Stimulated activated CD4-positive, alpha-beta T cell treated with anti-CD3 and anti-CD28 coated beads, TNF-alpha, amount 100 ng/mL, for 24 hours (primary cell): ENCODE data around the gene ACAP1.
A peak's percentile ranks its signal among the peaks of the same experiment; 100 is the strongest.
"Not testable (repeated sequence)": the region's sequence is repeated elsewhere in the genome, so short reads cannot be mapped to it uniquely, and the experiment has no call there.

Experiments
- DNase-seq, 3 experiments: peaks; one replicate each; pipeline ENCODE4 v3.0.0-alpha.2; 2020; ENCODE audit warnings: low read depth in 3 of 3

Gene ACAP1

DNA sequence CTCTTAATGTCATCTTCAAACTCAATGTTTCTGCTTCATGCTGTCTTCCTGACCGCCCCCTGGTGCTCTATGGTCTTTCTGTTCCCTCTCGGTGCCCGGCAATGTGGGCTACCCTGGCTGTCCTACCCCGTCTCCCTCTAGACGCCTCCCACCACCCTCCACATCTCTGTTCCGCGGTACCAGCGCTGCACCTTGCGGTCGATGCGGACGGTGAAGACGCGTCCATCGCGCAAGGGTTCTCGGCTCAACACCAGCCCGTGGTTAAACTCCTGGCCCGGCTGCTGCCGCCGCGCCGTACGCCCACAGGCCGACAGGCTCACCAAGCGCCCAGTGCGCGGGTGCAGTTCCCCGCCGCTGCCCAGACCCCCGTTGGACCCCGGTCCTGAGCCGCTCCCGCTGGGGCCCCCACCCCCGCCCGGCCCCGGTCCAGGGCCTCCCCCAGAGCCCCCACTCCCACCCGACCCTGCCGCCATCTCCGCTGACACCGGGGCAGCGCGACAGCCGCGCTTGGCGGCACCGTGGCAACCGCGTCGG is 7.4 kb upstream of the ACAP1 start, which contains the start of gene NEURL4:
NEURL4 (minus strand) TSS at position 496 of the 534 bp plus-strand sequence; CDS start at position 473, 23 bp downstream.
- DNase-seq: no peak

DNA sequence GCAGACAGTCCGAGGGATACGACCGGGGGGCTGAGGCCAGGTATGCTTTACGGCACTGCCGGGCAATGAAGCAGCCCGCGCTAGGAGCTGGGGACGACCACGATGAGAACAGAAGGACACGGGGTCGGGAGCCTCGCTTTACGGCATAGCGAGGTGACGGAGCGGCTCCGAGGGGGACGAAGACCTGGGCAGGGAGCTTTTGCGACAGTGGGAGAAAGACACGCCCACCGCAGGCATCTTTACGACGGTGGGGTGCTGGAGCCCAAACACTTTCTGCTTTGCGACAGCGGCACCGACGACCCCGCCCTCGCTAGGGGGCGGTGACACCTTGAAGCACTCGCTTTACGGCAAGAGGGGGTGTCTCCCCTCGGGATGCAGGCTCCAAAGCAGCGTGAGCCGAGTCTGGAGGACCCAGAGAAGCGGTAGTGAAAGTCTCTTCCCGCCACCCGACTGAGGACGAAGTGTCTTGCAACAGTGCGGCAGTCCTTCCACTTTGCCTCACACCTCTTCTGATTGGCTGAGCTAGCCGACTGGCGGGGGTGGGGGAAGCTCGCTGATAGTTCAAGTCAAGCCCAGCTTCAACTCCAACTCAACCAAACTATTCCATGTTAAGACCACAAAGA is 6.8 kb upstream of the ACAP1 start:
- peak; percentile 91 to 97 (median 93) for DNase-seq

DNA sequence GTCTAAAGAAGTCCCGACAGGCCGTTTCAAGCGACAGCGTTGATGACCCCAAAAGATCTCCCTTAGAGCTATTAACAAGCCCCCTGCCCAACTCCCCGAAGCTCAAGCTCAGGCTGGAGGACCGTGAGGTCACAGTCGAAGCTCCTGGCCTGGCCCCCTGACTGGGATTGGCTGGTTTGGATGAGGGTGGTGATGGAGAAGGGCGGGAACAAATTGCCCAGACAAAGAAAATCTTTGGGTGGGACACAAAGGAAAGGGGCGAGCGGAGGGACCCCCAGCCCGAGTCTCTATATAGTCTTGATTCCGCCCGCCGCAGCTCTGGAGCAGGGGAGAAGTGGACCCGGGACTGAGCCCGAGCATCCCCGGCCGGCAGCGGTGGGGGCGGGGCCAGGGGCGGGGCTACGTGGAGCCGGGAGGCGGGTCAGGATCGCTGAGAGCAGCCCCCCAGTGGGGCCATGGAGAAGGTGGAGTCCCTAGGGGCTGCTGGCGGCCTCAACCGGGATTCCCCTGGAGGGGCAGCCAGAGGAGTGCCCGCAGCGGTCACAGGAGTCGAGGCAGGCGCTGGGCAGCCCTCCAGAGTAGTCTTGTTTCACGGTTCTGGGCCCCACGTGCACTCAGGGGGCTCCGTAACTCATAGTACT is 6.2 kb upstream of the ACAP1 start:
- DNase-seq: peak; percentile 64 to 82 (median 65)

DNA sequence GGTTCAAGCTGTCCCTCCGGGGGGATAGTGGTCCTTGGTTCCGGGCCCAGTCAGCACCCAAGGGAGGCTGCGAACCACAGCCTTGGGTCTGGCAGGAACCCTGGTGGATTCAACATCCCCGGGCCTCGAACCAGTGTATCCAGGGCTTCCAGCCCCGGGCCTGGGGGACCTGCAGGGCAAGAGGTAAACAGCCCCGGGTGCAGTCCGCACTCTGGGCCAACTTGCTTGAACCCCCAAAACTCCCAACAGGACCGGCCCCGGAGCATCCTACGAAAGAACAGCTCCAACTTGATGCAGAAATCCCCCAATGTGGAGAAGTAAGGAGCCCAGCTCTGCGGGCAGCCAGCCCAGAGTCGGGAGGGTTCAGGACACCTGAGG is 5.7 kb upstream of the ACAP1 start:
- DNase-seq: no peak

DNA sequence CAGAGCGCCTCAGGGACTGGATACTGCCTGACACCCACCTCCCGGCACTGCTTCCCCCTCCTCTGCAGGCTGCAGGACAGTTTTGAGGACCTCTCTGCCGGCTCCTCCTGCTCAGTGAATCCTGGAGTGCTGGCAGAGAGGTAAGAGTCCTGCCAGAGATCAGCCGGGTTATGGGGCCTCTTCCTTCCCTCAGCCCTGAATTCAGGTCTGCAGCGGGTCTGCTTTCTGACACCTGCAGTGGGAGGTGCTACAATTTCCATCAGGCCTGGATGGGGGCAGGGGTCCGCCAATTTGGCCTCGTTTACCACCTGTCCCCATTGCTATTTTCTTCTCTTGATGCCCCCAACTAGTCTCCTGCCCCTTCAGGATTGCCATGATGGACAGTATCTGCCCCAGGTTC is 4.2 kb upstream of the ACAP1 start:
- DNase-seq: no peak

DNA sequence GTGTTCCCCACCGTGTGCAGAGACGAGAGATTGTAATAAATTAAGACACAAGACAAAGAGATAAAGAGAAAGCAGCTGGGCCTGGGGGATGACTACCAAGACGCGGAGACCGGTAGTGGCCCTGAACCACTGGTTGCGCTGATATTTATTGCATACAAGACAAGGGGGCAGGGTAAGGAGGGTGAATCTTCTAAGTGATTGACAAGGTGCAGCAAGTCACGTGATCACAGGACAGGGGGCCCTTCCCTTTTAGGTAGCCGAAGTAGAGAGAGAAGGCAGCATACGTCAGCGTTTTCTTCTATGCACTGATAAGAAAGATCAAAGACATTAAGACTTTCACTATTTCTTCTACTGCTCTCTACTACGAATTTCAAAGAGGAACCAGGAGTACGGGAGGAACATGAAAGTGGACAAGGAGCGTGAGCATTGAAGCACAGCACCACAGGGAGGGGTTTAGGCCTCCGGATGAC is 3.7 kb upstream of the ACAP1 start:
- DNase-seq: peak in 1 of 3 experiments; percentile 28

DNA sequence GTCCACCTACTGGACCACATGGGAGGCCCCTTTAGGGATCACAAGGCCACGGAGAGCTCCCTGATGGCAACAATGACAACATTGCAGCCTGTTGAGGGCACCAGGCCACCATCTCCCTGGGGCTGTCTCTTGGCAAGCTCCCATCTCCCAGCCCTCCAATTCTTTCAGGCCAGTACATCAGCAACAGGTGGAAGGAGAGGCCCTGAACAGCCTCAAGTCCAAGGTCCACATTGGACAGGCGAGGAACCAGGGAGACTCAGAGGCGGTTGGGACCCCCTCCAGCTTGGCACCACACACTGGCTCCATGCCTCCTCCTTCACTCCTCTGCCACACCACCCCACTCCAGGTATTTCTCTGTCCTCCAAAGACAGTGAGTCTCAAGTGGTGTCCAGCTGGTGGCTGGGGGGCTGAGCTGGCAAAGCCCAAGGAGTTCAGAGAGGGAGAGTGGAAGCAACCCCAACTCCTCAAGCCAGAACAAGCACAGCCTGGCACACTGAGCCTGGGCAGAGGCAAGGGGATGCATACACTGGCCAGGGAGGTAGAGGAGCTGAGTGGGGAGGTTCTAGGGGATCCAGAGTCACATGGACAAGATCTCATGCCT is 1.3 kb upstream of the ACAP1 start:
- no peak for DNase-seq

DNA sequence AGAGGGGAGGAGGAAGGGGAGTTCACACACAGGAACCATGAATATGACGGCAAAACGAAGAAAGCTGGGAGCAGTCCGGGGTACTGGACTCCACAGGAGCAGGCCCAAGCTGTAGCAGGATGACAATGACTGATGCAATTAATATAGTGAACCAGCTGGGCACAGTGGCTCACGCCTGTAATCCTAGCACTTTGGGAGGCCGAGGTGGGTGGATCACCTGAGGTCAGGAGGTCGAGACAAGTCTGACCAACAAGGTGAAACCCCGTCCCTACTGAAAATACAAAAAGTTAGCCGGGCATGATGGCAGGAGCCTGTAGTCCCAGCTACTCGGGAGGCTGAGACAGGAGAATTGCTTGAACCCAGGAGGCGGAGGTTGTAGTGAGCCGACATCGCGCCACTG is 564 bp upstream of the ACAP1 start:
- DNase-seq: not testable (repeated sequence)

DNA sequence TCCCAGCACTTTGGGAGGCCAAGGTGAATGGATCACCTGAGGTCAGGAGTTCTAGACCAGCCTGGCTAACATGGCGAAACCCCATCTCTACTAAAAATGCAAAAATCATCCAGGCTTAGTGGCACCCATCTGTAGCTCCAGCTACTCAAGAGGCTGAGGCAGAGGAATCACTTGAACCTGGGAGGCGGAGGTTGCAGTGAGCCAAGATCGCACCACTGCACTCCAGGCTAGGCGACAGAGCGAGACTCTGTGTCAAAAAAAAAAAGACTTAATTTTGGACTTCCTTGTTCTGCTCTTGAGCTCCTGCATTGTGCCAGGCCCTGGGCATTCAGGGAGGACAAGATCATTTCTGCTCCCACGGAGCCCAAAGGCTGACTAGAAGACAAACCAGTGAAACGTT is 1.3 kb downstream of the ACAP1 start:
- not testable (repeated sequence) for DNase-seq

DNA sequence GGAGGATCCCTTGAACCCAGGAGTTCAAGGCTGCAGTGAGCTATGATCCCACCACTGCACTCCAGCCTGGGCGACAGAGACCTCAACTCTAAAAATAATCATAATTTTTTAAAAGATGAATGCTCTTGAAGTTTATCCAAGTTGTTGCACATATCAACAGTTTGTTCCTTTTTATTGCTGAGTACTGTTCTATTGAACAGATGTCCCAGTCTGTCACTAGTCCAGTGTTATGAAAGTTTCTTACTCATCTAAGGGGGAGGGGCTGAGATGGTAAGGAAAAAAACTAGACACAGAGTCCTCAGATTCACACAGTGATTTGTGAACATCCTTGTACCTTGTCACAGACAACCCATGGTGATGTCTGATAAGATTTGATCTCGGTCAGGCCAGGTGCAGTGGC is 3.9 kb downstream of the ACAP1 start:
- DNase-seq: no peak

DNA sequence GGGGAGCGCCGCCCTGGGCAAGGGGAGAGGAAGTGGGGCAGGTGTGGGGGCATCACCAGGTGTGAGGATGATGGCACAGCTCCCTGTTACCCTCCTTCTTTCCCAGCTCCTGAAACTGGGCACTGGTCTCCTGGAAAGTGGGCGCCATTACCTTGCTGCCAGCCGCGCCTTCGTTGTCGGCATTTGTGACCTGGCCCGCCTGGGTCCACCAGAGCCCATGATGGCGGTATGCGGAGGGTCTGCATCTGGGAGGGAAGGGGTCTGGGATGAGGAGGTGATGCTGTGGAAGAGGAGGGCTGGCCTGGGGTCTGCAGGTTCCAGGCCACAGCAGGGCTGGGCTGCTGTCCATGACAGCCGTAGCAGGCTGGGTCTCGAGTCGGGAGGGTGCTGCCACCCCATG is 5.5 kb downstream of the ACAP1 start:
- no peak for DNase-seq

DNA sequence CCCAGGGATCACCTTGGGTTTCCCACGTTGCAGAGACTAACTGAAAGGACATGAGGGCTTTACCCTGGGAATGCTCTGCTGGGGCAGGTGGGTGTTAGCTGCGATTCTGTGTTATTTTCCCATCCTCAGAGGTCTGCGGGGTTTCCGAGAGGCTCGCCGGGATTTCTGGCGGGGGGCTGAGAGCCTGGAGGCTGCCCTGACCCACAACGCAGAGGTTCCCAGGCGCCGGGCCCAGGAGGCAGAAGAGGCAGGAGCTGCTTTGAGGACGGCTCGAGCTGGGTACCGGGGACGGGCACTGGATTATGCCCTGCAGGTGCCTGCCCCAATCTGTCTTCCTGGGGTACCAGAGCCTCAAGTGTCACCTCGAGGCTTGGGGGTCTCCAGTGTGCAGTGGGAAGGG is 6.9 kb downstream of the ACAP1 start:
- DNase-seq: no peak

DNA sequence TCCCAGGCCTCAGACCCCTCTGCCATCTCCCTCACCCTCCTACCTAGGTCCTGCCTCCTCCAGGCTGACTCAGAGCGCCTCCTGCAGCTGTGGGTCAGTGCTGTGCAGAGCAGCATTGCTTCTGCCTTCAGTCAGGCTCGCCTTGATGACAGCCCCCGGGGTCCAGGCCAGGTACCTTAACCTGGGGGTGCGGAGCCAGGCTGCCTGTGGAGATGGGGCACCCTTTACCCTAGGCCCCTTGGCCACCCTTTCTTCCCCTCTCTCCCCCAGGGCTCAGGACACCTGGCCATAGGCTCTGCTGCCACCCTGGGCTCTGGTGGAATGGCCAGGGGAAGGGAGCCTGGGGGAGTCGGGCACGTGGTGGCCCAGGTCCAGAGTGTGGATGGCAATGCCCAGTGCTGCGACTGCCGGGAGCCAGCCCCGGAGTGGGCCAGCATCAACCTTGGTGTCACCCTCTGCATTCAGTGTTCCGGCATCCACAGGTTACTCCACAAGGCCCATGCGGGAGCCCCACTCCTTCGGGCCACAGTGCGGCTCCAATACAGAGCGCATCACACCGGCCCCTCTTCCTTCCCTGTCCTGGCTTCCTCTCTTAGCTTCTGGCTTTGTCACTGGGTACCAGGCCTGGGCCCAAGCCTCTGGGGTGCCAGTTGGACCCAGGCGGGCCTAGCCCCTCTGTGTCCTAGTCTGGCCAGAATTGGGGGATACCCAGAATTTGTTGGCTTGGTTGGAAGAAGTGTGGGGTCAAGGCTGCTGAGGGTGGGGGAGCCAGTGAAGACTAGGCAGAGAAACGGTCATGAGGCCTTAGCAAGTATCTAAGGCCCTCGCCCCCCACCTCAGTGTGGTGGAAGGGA is 10.7 kb downstream of the ACAP1 start:
- no peak for DNase-seq

DNA sequence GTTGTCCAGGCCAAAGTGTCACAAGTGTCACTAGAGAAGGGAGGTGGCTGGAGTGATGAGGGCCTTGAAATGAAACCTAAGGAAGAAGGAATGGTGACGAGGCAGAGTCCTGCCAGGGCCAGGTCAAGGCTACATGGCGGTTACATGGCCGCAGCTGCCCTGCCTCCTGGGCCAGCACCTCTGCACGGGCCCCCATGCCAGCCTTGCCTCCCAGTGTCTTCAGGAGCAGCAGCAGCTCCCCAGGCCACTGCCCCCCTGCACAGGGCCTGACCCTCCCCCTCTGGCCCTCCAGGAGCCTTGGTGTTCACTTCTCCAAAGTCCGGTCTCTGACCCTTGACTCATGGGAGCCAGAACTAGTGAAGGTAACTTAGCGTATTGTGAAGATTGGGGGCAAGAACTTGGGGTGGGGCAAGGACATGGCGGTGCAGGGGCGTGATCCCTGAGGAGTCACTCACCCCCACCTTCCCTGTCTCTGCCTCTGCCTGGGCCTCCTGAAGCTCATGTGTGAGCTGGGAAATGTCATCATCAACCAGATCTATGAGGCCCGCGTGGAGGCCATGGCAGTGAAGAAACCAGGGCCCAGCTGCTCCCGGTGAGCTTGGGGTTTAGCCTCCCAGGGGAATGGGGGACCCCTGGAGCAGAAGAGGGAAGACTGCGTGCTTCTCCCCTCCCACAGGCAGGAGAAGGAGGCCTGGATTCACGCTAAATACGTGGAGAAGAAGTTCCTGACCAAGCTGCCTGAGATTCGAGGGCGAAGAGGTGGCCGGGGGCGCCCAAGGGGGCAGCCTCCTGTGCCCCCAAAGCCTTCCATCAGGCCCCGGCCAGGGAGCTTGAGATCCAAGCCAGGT is 11.5 kb downstream of the ACAP1 start:
- DNase-seq: no peak

DNA sequence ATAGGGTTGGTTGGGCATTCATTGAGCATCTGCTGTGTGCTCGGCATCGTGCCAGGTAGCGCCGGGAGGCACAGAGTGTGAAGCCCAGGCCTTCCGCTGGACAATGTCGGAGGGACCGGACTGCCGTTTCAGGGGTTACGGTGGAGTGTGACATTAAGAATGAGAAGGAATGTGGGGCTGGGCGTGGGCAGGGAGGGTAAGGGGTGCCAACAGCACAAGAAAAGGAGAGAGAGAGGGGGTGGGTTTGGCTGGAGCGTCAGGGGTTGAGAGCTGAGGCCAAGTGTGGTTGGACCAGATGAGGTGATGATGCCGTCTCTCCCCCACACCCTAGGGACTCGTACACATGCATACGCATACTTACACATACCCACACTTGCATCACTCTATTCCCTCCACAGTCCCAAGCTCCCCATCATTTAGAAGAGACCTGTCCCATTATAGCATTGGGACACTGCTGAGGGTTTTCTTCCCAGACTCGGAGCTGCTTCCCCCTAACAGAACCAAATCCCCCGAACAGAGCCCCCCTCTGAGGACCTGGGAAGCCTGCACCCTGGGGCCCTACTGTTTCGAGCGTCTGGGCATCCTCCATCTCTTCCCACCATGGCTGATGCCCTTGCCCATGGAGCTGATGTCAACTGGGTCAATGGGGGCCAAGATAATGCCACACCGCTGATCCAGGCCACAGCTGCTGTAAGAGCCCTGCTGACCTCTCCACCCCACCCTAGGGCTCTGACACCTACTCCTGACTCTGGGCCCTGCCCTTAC is 12.3 kb downstream of the ACAP1 start:
- no peak for DNase-seq

DNA sequence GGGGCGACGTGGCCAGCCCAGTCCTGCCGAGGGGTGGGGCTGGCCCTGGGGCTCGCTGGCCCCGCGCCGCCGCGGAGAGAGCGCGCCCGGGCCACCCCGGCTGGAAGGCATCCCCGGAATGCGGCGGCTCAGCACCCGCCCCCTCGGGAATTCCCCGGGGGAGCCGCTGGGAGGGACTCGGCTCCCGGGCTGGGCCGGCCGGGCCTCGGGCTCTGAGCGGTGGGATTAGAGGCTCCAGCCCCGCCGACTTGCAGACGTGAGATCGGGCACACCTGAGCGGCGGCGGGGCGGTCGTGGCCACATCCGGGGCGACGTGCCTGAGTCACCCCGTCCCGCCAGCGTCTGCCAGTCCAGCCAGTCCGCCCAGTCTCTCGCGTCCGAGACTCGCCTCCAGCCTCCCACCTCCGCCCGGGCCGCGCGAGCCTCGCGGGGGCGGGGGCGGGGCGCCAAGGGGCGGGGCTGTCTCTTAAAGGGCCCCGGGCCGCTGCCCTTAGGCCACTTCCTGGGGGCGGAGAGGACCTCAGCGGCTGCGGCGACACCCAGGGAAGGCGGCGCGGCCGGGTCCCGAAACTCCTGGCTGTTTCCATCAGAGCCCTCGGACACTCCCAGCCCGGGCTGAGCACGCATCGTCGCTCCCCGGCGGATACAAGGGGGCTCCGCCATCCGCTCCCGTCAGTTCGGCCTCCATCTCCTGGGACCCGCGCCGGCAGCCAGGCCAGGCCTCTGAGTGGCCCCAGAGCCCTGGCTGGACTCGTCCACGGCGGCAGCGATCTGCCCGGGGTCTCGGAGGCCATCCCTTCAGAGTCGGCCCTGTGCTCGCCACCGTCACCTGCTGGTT is 15.6 kb downstream of the ACAP1 start, which contains the start of gene KCTD11:
KCTD11 (plus strand) TSS at position 498 of the 838 bp plus-strand sequence.
- peak in 2 of 3 experiments; percentile 39 to 82 for DNase-seq

DNA sequence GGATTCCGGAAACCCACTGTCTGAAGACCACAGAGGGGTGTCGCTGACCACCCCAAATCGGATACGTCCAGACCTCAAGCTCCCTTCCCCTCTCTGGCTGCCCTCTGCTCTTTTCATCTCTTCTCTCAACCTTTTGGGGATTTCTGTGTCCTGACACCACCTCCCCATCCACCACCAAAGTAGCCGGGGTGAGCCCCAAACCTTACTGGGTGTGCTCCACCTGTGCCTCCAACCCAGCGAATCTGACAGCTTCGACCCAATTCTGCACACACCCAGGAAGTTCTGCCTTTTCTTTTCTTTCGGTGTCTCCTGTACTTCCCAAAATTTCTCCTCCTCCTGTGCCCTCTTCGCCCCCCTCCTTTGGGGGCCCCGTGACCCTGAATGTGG is 16.2 kb downstream of the ACAP1 start:
- DNase-seq: no peak

DNA sequence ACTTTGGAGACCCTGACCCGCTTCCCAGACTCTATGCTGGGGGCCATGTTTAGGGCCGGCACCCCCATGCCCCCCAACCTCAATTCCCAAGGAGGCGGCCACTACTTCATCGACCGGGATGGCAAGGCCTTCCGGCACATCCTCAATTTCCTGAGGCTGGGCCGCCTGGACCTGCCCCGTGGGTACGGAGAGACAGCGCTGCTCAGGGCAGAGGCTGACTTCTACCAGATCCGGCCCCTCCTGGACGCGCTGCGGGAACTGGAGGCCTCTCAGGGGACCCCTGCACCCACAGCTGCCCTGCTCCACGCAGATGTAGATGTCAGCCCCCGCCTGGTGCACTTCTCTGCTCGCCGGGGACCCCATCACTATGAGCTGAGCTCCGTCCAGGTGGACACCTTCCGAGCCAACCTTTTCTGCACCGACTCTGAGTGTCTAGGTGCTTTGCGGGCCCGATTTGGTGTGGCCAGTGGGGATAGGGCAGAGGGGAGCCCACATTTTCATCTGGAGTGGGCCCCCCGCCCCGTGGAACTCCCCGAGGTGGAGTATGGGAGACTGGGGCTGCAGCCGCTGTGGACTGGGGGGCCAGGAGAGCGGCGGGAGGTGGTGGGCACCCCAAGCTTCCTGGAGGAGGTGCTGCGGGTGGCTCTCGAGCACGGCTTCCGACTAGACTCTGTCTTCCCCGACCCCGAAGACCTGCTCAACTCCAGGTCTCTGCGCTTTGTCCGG is 16.7 kb downstream of the ACAP1 start:
- DNase-seq: no peak
